AG04449 (cell line): ENCODE data around the gene IP6K3.

ENCODE experiments used
- CTCF ChIA-PET: fragments of 350-600 bp; formaldehyde crosslinking; extraction: SDS; loops from one replicate; lab custom pipeline; 2021; ENCODE audit warnings: antibody characterized with exemption; lab: Yijun Ruan, JAX
- POLR2A ChIA-PET: fragments of 400-600, 350-600 bp; formaldehyde crosslinking; extraction: SDS; loops from one replicate; lab custom pipeline; 2020; ENCODE audit warnings: antibody characterized with exemption, inconsistent platforms; lab: Yijun Ruan, JAX
- DNase-seq: peaks from one replicate; pipeline ENCODE4 v3.0.0-alpha.2; 2010; ENCODE audit warnings: low read depth, low spot score
- H3K4me3 ChIP-seq: 2 replicates; pipeline ENCODE4 v1.5.1; 2011; ENCODE audit warnings: low read depth, mild to moderate bottlenecking, control low read depth, low read length
- CTCF ChIP-seq: IDR thresholded peaks from one replicate; pipeline ENCODE4 v1.5.1; 2011; ENCODE audit warnings: mild to moderate bottlenecking, moderate library complexity, low read length, control low read depth, inconsistent platforms; ENCODE audit not compliant: insufficient read depth; ENCODE audit errors: missing control alignments

IP6K3 gene

DNA sequence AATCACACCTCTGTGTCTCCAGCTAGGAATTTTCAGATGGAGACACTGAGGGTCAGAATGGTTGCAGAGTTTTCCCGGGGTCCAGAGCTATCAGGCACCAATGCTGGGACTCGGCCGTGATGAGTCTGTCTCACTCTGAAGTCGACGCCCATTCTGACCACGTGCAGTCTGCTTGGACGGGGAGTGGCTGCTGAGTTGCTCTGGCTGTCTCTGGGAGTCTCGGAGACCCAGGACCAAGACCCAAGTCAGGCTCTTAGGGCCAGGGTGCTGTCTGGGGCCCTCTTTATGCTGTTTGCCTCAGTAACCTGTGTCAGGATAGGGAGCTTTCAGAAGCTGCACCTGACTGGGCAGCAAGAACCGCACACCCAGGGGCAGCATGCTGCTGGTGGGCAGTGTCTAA, 4.6 kb downstream of the IP6K3 start:
- TF ChIP-seq CTCF = no peak
- H3K4me3 ChIP-seq = no peak overlapping the region
- POLR2A ChIA-PET = no interaction called here
- CTCF ChIA-PET = interaction anchor here (1.0 to 21.8 kb wide), 10 partner anchors 15 to 413 kb away, joined by 3 to 584 read pairs (median 4); partner anchors contain the start of genes BAK1 and UQCC2
- DNase-seq = no peak

DNA sequence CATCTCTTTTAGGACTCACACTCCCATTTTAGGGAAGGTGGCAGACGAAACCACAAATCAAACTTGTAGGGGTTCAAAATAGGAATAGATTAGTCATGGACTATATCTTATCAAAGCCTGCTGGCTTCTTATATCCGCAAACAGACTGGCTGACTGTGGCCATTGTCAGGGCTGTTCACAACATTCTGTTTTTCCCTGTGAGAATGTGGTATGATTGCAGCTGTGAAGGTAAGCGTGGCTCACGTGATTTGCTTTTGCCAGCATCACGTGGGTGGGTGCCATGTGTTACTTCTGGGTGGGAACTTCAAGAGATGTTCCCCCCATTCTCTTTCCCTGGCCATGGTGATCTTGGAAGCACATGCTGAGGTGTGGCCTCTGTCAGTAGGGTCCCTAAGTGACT, 5.9 kb downstream of the IP6K3 start:
- ChIA-PET POLR2A (no interaction called here), CTCF (interaction anchor here (0.9 to 21.8 kb wide), 6 partner anchors 13 to 415 kb away, joined by 4 to 584 read pairs (median 5); partner anchors contain the start of gene UQCC2)
- no peak for TF ChIP-seq CTCF
- no peak overlapping the region for H3K4me3 ChIP-seq
- no peak for DNase-seq

DNA sequence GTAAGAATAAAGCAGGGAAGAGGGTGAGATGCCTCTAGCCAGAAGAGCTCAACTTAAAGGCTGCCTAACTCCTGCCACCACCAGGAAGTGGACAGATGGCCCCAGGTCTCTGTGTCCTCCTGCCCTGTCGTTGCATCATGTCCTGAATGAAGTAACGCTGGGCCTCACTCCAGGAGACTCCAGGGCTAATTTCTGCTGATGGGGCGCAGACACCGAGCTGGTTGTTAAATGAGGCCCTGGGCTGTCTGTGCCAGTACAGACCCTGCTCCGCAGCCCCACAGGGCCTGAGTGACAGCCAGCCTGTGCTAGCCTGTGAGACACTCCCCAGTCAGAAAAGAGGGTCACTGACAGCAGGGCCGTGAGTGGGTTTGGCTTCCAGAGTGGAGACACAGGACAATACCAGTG, 6.5 kb downstream of the IP6K3 start:
- ChIA-PET CTCF (interaction anchor here (1.2 to 21.8 kb wide), 4 partner anchors 22 to 415 kb away, joined by 4 to 584 read pairs (median 4); no protein-coding TSS in a partner anchor), POLR2A (no interaction called here)
- TF ChIP-seq CTCF = no peak
- H3K4me3 ChIP-seq = no peak overlapping the region
- DNase-seq = no peak

GRCh38 chr6:33739571-33739970, 7.1 kb downstream of the IP6K3 start:
- H3K4me3 ChIP-seq = no peak overlapping the region
- POLR2A ChIA-PET = no interaction called here
- no peak for TF ChIP-seq CTCF
- DNase-seq = no peak
- CTCF ChIA-PET = interaction anchor here (0.7 to 21.8 kb wide), 5 partner anchors 11 to 416 kb away, joined by 3 to 584 read pairs (median 4); no protein-coding TSS in a partner anchor

- no peak for TF ChIP-seq CTCF
- POLR2A ChIA-PET = no interaction called here
- CTCF ChIA-PET = interaction anchor here (0.7 to 21.8 kb wide), 2 partner anchors 10 to 23 kb away, joined by 3 to 584 read pairs; no protein-coding TSS in a partner anchor
- H3K4me3 ChIP-seq = no peak overlapping the region
- DNase-seq = no peak
These were observed 7.8 kb downstream of the IP6K3 start for GRCh38 chr6:33738879-33739278.

GRCh38 chr6:33738153-33738552, 8.6 kb downstream of the IP6K3 start:
- DNase-seq = no peak
- no peak for TF ChIP-seq CTCF
- ChIA-PET POLR2A (no interaction called here), CTCF (interaction anchor here (0.7 to 21.8 kb wide), 3 partner anchors 8 to 289 kb away, joined by 3 to 584 read pairs (median 4); no protein-coding TSS in a partner anchor)
- H3K4me3 ChIP-seq = no peak overlapping the region
